HEK293T (cell line): Measurements from ENCODE around the gene MPRIP.

ENCODE experiments used
- ARNT ChIP-seq: fragments of 450-650 bp; IDR thresholded peaks from 2 replicates; pipeline ENCODE4 v1.6.1; 2017; ENCODE audit warnings: mild to moderate bottlenecking
- CTBP1 ChIP-seq: fragments of 450-650 bp; IDR thresholded peaks from 2 replicates; pipeline ENCODE4 v1.6.1; 2016; ENCODE audit warnings: borderline replicate concordance
- ELF4 ChIP-seq: fragments of 450-650 bp; IDR thresholded peaks from 2 replicates; pipeline ENCODE4 v1.6.1; 2017; ENCODE audit warnings: antibody characterized with exemption
- FOXA1 ChIP-seq: fragments of 450-650 bp; IDR thresholded peaks from 2 replicates; pipeline ENCODE4 v1.6.1; 2016; ENCODE audit warnings: mild to moderate bottlenecking
- FOXK2 ChIP-seq: fragments of 450-650 bp; IDR thresholded peaks from 2 replicates; pipeline ENCODE4 v1.6.1; 2016; ENCODE audit warnings: mild to moderate bottlenecking
- FOXM1 ChIP-seq: fragments of 450-650 bp; IDR thresholded peaks from 2 replicates; pipeline ENCODE4 v1.6.1; 2017; ENCODE audit warnings: mild to moderate bottlenecking, borderline replicate concordance
- LEF1 ChIP-seq: fragments of 450-650 bp; IDR thresholded peaks from 2 replicates; pipeline ENCODE4 v1.6.1; 2017; ENCODE audit warnings: mild to moderate bottlenecking, borderline replicate concordance
- NFRKB ChIP-seq: fragments of 450-650 bp; IDR thresholded peaks from 2 replicates; pipeline ENCODE4 v1.6.1; 2016; ENCODE audit warnings: mild to moderate bottlenecking, moderate library complexity
- PKNOX1 ChIP-seq: fragments of 450-650 bp; IDR thresholded peaks from 2 replicates; pipeline ENCODE4 v1.6.1; 2016
- SP1 ChIP-seq: fragments of 450-650 bp; IDR thresholded peaks from 2 replicates; pipeline ENCODE4 v1.6.1; 2017
- TARDBP ChIP-seq: fragments of 450-650 bp; IDR thresholded peaks from 2 replicates; pipeline ENCODE4 v1.6.1; 2016
- ZNF384 ChIP-seq: fragments of 450-650 bp; IDR thresholded peaks from 2 replicates; pipeline ENCODE4 v1.6.1; 2016

GRCh38 chr17:17232303-17232621 lies 190.0 kb downstream of the MPRIP start:
- TF ChIP-seq ZNF384 (no peak), FOXK2 (no peak), CTBP1 (no peak), ELF4 (no peak), FOXM1 (no peak), SP1 (no peak), NFRKB (no peak), LEF1 (no peak), TARDBP (no peak), PKNOX1 (no peak), ARNT (no peak), FOXA1 (no peak)
